ENCODE results near the gene NAV3. TPM values are rescaled to one million over a fixed set of nuclear protein-coding genes. Genes with fewer than 3 reads are reported as not detected.

NAV3 gene
- total RNA-seq, 4 donors from 2014 or later = 32.0 to 60.5 (median 35.8) TPM

DNA sequence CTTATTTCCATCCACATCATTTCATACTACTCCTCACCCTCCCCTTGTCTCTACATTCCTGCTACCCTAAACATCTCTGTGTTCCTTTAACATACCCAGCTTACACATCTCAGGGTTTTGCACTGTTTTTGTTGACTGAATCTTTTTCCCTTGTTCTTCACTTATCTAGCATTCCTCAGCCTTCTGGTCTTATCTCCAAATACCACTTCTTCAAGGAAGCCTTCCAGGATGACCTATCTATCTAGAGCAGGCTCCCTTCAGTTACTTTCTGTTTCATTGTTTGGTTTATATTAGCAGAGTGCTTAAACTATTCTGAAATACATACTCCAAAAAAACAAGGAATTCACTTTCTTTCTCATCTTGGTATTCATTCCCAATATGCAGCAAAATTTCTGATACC is 353.1 kb downstream of the NAV3 start:
- peaks cover 0 to 13% (median 0%) of the 10 kb centered on the region in 3 donors for H3K36me3 ChIP-seq
- H3K4me3 ChIP-seq = no peak overlapping the region
- no peak overlapping the region for H3K27ac ChIP-seq
- TF ChIP-seq EP300 (IDR thresholded peaks at IDR 0.05) (no peak), CTCF (IDR thresholded peaks at IDR 0.05) (no peak), POLR2A (IDR thresholded peaks at IDR 0.05) (no peak)
- DNase-seq (ENCODE audit: low spot score in 2 of 2) = no peak
- no peaks in the 10 kb centered on the region for H3K9me3 ChIP-seq
- no peaks in the 10 kb centered on the region for H3K27me3 ChIP-seq
- no peaks in the 10 kb centered on the region for H3K4me1 ChIP-seq

DNA sequence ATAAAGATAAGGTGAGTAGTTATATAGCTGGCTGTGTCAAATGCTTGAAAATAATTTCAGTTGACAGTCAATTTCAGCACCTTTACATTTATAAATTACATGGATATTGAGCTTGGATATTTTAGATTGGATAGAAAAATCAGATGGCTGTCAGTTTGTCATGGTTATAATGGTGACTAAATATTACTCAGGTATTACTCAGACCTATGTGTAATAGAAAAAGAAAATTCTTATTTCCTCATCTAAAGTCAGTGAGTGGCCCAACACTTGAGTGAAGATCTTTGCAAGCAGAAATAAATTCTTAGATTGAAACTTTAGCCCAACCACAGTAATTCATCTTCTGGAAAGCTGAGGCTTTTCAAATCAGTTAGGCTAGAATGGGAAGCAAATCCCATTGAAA is 354.4 kb downstream of the NAV3 start:
- Histone ChIP-seq H3K9me3 (no peaks in the 10 kb centered on the region), H3K27ac (no peak overlapping the region), H3K4me3 (no peak overlapping the region), H3K36me3 (peaks cover 0 to 16% (median 0%) of the 10 kb centered on the region in 3 donors), H3K4me1 (no peaks in the 10 kb centered on the region), H3K27me3 (no peaks in the 10 kb centered on the region)
- no peak for TF ChIP-seq POLR2A (IDR thresholded peaks at IDR 0.05)
- TF ChIP-seq CTCF (IDR thresholded peaks at IDR 0.05) = no peak
- no peak for TF ChIP-seq EP300 (IDR thresholded peaks at IDR 0.05)
- DNase-seq (ENCODE audit: low spot score in 2 of 2) = no peak

DNA sequence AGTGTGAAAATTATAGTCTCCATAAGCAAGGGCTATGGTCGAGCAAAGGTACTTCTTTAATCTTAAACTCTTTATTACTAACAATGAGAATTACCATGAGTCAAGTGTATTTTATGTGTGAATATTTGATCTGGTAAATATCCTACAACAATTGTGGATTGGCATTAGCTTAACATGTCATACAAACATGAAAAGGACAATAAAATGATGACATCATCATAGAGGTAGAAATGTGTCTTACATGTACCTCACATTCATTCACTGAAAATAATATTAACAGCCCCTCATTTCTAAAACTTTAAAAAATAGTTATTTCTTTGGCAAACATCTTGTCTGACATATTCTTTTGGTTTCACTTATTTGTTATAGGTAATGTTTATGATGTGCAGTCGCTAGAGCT is 355.0 kb downstream of the NAV3 start:
- H3K9me3 ChIP-seq = no peaks in the 10 kb centered on the region
- H3K27ac ChIP-seq = no peak overlapping the region
- H3K36me3 ChIP-seq = peaks cover 0 to 20% (median 0%) of the 10 kb centered on the region in 3 donors
- no peaks in the 10 kb centered on the region for H3K27me3 ChIP-seq
- H3K4me1 ChIP-seq = no peaks in the 10 kb centered on the region
- TF ChIP-seq CTCF (IDR thresholded peaks at IDR 0.05) = no peak
- 97% methylated on average over 2 of the region's 2 CpGs for WGBS, 2 donors
- DNase-seq (ENCODE audit: low spot score in 2 of 2) = no peak
- no peak overlapping the region for H3K4me3 ChIP-seq

- no peak for DNase-seq (ENCODE audit: low spot score in 2 of 2)
- Histone ChIP-seq H3K36me3 (peaks cover 0 to 23% (median 0%) of the 10 kb centered on the region in 3 donors), H3K27me3 (no peaks in the 10 kb centered on the region), H3K4me1 (no peaks in the 10 kb centered on the region), H3K9me3 (no peaks in the 10 kb centered on the region), H3K27ac (no peak overlapping the region), H3K4me3 (no peak overlapping the region)
- WGBS, 2 donors = 96% methylated on average over 1 of the region's 1 CpG
- TF ChIP-seq EP300 (IDR thresholded peaks at IDR 0.05) (no peak), CTCF (IDR thresholded peaks at IDR 0.05) (no peak), POLR2A (IDR thresholded peaks at IDR 0.05) (no peak)
Observed at GRCh38 chr12:78186670-78187069, 356.0 kb downstream of the NAV3 start.

DNA sequence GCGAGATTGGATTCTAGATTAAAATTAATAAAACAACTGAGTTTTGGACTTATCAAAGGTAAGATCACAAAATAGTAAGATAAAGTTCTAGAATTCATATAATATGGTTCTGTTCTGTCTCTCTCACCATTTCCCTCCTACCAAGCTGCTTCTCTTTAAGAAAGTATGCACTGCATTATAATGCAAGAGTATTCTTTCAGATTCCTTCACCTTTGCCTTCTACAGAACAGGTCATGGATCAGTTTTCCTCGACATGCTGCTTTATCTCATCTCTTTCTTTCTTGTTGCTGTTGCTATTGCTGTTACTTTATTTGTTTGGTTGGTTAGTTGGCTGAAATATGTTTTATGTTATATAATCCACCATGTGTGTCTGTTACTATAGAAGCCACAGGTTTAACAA is 357.0 kb downstream of the NAV3 start:
- Histone ChIP-seq H3K4me1 (no peaks in the 10 kb centered on the region), H3K27me3 (no peaks in the 10 kb centered on the region), H3K36me3 (peaks cover 0 to 30% (median 0%) of the 10 kb centered on the region in 3 donors), H3K27ac (no peak overlapping the region), H3K4me3 (no peak overlapping the region), H3K9me3 (no peaks in the 10 kb centered on the region)
- no peak for TF ChIP-seq EP300 (IDR thresholded peaks at IDR 0.05)
- no peak for TF ChIP-seq CTCF (IDR thresholded peaks at IDR 0.05)
- no peak for TF ChIP-seq POLR2A (IDR thresholded peaks at IDR 0.05)
- WGBS, 2 donors = 76 to 82% methylated on average over 2 of the region's 2 CpGs
- DNase-seq (ENCODE audit: low spot score in 2 of 2) = no peak
